GM12801 (cell line): ENCODE measurements around the gene KCNMA1.

ENCODE experiments used
- CTCF ChIP-seq: IDR thresholded peaks from one replicate; pipeline ENCODE4 v1.5.1; 2011; ENCODE audit warnings: control low read depth; ENCODE audit not compliant: insufficient read length; ENCODE audit errors: extremely low read depth

KCNMA1 gene

GRCh38 chr10:77498829-77499228 is 138.8 kb downstream of the KCNMA1 start:
- TF ChIP-seq CTCF, result no peak

- no peak for TF ChIP-seq CTCF
Observed at GRCh38 chr10:77498210-77498609, 139.4 kb downstream of the KCNMA1 start.

- no peak for TF ChIP-seq CTCF
Observed at GRCh38 chr10:77497748-77498147, 139.9 kb downstream of the KCNMA1 start.

GRCh38 chr10:77496941-77497420 is 140.6 kb downstream of the KCNMA1 start:
- no peak for TF ChIP-seq CTCF

- no peak for TF ChIP-seq CTCF
Observed at GRCh38 chr10:77494756-77495541, 142.7 kb downstream of the KCNMA1 start.

- no peak for TF ChIP-seq CTCF
Observed at GRCh38 chr10:77494327-77494726, 143.3 kb downstream of the KCNMA1 start.

GRCh38 chr10:77493851-77494261 is 143.8 kb downstream of the KCNMA1 start:
- no peak for TF ChIP-seq CTCF
